GM18520 (cell line): Measurements from ENCODE around the gene SLC30A9.

Experiments
- ATAC-seq: cut with Tn5 transposase; IDR thresholded peaks from one replicate; pipeline ENCODE4 v1.9.1; 2021; ENCODE audit not compliant: unreplicated experiment

The SLC30A9 gene

DNA sequence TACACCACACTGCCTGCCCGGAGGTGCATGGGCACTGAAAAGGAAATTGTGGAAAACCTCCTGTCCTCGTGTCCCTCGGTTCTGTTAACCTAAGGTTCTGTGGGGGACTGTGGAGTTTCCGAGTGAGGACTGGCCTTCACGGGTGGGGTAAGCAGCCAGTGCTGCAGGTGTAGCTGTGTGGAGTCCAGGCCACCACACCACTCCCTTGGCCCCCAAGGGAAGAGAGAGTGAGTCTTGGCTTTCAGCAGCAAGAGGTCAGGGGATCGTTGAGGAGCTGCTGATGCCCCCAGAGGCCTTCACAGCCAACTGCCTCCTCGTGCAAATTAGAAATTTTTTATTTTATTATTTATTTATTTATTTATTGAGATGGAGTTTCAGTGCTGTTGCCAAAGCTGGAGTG lies 141.8 kb downstream of the SLC30A9 start:
- ATAC-seq, result no peak

- no peak for ATAC-seq
Measured at GRCh38 chr4:42133006-42133405, 142.7 kb downstream of the SLC30A9 start.

DNA sequence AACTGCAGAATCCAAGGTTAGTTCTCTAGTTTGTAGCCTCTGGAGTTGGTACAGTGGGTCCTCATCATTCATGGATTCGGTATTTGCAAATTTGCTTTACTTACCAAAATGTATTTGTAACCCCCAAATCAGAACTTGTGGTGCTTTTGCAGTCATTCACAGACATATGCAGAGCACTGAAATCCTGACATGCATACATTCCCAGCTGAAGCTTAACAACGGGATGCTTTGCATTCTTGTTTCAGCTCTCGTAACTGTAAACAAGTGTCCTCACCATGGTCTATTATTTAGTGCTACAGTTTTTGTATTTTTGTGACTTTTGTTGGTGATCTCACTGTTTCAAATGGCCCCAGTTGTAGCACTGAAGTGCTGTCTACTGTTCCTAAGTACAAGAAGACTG lies 146.0 kb downstream of the SLC30A9 start:
- no peak for ATAC-seq
